NCI-H1417 treated with DMSO at 0.1 percent for 48 hours (cell line): ENCODE measurements around the gene SYP.

ENCODE experiments used
- DNase-seq: peaks from one replicate; lab custom pipeline; 2025; lab: John Stamatoyannopoulos, UW

Gene SYP

DNA sequence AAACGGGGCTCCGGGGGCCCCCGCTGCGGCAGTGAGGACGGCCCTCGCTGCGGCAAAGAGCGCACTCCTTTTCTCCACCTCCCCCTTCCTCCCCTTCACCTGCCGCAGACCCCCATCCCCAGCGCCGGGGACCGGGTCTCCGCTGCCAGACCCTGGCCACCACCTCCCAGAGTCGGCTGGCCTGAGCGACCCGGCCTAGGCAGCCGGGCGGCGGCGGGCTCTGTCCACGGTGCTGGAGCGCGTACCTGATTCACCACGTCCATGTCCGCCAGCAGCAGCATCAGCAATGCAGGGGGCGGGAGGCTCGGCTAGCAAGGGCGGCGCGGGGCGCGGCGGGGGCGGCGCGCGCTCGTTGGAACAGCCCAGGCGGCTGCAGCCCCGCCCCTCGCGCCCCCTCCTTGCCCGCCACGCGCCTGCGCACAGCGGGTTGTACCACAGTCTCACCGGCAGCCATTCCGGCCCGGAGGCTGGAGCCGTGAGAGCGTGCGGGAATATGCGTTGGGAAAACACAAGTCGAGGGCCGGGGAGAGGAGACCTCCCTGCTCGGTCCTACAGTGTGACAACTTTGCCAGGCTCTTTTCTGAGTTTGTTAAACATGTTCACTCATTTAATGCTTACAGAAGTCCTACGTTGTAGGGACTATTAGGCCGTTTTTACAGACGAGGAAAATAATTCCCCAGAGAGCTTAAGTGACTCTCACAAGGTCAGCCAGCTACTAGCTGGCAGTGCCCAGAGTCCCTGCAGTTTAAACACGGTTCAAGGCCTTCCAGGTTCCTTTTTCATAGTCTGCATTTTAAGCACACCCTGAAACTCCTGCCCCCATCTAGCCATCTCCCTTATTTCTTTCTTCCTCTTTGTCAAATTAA lies at the start of gene SYP:
TSS of gene SYP (minus strand) at position 288 of the 866 bp plus-strand sequence. CDS start at position 281, 7 bp downstream.
- DNase-seq: no peak

- DNase-seq: no peak
Measured at GRCh38 chrX:49249616-49250015, 49.6 kb upstream of the SYP start.

- no peak for DNase-seq
Measured at GRCh38 chrX:49249071-49249470, 49.1 kb upstream of the SYP start.

DNA sequence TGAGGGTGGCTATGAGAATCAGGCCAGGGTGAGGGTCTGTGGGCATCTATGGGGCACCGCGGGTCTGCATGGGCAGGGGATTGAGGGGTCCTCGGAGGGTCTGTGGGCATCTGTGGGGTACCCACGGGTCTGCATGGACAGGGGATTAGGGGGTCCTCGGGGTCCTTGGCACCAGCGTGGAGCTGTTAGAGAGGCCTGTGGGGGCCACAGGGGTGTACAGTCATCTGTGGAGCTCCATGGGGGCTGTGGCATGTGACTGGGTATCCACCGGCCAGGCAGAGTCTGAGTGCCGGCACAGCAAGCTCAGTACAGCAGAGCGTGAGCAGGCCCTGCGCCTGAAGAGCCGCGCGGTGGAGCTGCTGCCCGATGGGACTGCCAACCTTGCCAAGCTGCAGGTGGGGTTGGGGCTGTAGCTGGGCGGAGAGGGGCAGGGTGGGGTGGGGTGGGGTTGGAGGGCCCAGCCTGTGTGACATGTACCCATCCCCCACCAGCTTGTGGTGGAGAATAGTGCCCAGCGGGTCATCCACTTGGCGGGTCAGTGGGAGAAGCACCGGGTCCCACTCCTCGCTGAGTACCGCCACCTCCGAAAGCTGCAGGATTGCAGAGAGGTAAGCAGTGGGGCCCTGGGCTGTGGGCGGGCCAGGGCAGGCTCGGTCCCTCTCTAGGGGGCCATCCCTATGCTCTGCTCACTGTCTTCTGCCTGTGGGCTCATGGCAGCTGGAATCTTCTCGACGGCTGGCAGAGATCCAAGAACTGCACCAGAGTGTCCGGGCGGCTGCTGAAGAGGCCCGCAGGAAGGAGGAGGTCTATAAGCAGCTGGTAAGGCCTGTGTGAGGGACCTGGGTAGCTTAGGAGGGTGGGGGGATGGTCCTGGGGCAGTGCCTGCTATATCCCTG lies 48.2 kb upstream of the SYP start:
- no peak for DNase-seq

DNA sequence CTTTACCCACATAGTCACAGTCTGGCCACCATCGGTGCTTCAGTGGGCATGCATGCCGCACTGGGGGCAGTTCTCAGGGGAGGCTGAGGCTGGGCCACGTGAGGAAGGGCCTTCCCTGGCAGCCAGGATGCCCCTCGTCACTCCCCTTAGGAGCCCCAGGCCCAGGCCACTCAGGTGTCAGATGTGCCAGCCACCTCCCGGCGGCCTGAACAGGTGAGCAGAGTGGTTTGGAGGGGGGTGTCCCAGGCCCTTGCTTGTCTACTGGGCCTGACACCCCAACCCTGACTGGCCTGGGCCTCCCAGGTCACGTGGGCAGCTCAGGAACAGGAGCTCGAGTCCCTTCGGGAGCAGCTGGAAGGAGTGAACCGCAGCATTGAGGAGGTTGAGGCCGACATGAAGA lies 47.4 kb upstream of the SYP start:
- no peak for DNase-seq

- DNase-seq: no peak
Measured at GRCh38 chrX:49246541-49246940, 46.5 kb upstream of the SYP start.

GRCh38 chrX:49244207-49244606 lies 44.2 kb upstream of the SYP start:
- DNase-seq: no peak

- no peak for DNase-seq
Measured at GRCh38 chrX:49243166-49243565, 43.2 kb upstream of the SYP start.

DNA sequence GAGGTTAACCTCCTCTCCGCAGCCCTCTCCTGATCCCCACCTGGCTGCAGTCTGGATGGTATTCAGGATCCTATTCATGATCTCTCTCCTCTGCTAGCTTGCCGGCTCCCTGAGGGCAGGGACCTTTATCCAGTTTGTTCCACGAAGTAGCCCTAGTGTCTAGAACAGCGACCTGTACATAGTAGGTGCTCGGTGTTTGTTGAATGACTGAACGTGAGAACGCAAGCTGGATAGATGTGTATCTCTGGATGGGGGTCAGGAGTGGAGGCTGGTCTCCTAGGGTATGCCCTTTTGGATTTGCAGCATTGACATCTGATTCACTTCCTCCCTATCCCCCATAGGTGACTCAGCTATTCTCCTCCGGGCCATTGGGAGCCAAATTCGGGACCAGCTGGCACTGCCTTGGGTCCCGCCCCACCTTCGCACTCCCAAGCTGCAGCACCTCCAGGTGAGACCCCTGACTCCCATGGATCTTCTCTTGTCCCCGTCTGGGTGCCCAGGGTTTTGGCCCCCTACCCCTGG lies 42.6 kb upstream of the SYP start:
- no peak for DNase-seq

- DNase-seq: no peak
Measured at GRCh38 chrX:49238735-49239134, 38.7 kb upstream of the SYP start.

DNA sequence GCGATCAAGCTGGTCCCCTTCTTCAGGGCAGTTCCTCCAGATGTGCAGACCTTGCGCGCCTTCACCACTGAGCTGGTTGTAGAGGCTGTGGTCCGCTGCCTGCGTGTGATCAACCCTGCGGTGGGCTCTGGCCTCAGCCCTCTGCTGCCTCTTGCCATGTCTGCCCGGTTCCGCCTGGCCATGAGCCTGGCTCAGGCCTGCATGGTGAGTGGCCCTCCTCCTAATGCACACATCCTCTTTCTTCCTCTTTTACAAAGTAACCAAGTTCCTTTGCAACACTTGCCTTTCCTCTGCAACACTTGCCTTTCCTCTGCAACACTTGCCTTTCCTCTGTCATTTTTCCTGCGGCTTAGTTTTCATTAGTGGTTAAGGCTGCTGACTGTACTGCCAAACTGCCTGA lies 37.1 kb upstream of the SYP start:
- no peak for DNase-seq

- no peak for DNase-seq
Measured at GRCh38 chrX:49233887-49234555, 34.0 kb upstream of the SYP start.

DNA sequence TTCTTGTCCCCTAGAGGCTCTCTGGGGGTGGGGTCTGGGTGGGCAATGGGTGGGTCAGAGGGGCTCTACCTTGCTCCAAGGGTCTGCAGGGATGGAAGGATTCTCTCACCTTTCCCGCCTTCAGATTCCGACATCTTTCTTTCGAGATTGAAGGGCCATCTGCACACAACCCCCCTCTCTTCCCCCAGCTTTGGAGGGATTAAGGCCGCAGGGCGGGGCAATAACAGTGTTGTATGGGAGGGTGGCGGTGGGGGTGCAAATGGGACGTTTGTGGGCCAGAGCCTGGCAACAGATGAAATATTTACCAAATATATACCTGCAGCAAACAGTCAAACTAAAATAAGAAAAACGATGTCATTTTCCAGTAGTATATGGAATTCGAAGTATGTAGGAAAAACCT lies 33.2 kb upstream of the SYP start, which contains the start of gene CACNA1F:
TSS of gene CACNA1F (minus strand) at position 165 of the 400 bp plus-strand sequence. CDS start at position 134, 31 bp downstream.
- no peak for DNase-seq

DNA sequence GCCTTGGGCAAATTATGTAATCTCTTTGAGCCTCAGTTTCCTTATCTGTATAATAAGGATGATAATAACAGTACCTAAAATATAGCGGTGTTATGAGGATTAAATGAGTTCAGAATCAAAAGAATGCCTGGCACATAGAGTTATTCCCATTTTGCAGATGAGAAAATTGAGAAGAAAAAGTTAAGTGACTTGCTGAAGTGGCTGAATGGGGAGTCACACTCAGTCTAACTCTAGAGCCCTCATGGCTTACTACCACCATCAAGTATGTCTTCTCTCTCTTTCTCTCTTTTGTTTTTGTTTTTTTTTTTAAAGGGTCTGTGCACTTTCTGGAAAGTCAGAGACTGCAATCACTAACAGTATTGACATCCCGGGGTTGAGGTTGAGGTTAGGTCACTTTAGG lies 32.5 kb upstream of the SYP start:
- no peak for DNase-seq

DNA sequence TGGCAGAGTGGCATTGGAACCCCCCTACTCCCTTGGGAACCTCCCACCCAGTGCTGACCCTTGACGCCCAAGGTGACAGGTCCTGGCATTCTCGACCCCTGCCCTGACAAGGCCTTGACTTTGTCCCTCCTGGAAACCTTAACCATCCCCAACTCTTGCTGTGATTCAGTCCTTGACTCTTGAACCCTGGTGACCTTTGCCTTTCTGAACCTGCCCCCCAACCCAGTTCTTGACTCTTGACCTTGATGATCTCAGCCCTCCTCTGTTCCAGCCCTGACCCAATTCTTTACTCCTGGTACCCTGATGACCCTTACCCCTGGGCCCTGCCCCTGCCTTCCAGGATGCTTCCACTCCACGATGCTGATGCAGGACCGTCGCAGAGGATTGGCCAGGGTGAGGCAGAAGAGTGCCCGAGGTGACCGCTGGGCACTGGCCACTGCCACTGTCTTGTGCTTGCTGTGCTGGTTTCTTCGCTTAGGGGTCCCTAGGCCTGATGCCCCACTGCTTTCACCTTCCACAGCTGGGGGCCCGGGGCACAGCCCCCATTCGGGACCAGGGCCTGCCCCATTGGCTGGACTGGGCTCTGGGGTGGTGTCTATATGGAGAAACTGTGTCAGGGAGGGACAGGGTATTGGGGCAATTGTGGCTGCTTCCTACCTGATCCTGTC lies 31.5 kb upstream of the SYP start:
- no peak for DNase-seq

DNA sequence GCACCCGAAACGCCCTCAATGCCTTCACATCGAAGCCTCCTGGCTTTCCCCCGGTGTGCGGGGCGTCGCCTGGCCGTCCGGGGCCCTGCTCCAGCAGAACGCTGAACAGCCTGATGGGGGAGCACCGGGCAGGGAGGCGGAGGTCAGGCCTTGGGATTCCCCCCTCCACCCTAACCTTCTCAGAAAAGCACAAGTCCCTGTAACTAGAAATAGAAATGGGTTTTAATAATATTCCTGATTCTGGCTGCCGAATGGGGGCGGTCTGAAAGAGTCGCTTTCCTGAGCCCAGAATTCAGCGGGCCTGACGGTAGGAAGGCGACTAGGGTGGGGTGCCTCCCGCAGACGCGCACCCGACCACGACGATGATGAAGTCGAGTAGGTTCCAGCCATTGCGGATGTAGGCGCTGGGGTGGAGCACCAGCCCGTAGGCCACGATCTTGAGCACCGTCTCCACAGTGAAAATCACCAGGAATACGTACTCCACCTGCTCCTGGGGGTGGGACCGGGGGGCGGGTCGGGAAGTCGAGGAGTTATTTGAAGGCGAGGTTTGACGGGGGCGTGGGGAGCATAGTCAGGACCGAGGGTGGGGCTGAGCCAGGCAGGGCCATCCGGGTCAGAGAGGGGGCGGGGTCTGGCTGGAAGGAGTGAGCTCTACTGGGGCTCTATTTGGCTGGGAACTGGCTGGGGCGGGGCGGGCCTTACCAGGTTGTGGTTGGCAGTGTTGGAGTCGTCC lies 30.7 kb upstream of the SYP start:
- no peak for DNase-seq

DNA sequence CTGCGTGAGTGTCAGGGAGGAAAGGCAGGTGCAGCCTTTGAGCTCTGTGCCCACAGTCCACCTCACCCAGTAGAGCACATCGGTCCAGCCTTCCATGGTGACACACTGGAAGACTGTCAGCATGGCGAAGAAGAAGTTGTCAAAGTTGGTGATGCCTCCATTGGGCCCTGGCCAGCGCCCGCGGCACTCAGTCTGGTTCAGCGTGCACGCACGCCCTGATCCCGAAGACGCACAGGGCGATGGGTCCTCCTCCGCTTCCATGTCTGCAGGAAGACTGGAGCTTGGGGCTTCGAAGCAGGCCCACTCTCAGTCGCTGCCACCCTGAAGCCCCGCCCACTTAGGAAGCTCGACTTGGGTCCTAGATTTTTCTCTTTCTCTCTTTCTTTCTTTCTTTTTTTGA lies 28.2 kb upstream of the SYP start:
- no peak for DNase-seq

GRCh38 chrX:49227726-49228125 lies 27.7 kb upstream of the SYP start:
- no peak for DNase-seq

DNA sequence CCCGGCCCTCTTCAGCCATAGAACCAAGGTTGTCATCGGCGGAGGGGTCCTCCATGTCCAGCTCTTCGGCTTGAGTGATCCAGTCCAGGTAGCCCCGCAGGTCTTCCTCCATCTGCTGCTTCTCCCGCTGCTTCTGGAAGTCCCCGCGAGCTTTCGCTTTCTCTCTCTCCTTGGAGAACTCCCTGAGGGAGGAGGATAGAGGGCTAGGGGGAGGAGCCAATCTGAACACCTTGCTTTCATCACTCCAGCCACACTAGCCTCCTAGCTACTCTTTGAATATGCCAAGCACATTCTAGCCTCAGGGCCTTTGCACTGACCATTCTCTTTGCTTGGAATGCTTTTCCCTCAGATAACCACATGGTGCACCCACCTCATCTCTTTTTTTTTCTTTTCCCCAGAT lies 27.0 kb upstream of the SYP start:
- no peak for DNase-seq

GRCh38 chrX:49225858-49226257 lies 25.9 kb upstream of the SYP start:
- DNase-seq: no peak

DNA sequence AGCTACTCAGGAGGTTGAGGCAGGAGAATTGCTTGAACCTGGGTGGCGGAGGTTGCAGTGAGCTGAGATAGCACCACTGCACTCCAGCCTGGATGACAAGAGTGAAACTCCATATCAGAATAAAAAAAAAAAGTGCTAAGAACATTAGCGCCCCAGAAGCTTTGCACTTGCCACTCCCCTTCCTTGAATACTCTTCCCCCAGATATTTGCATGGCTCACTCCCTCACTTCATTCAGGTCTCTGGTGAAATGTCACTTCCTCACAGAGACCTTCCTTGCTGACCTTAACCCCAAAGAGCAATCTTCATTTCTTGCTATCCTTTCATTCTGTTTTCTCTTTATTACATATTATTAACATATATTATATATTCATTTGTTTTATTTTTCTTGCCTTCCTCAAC lies 21.9 kb upstream of the SYP start:
- no peak for DNase-seq
